HEK293 (cell line): ENCODE measurements around the gene MIEF2.

ENCODE experiments used
- EGR2 ChIP-seq: fragments of 450-650 bp; formaldehyde crosslinking; IDR thresholded peaks from 2 replicates; pipeline ENCODE4 v1.5.1; 2016; ENCODE audit warnings: low read depth, missing biosample characterization, missing genetic modification characterization
- GLIS1 ChIP-seq: fragments of 450-650 bp; formaldehyde crosslinking; IDR thresholded peaks from 2 replicates; pipeline ENCODE4 v1.5.1; 2016; ENCODE audit warnings: missing biosample characterization, missing genetic modification characterization
- GLIS2 ChIP-seq: fragments of 450-650 bp; formaldehyde crosslinking; IDR thresholded peaks from 2 replicates; pipeline ENCODE4 v1.5.1; 2016; ENCODE audit warnings: missing biosample characterization, missing genetic modification characterization
- OVOL3 ChIP-seq: fragments of 450-650 bp; formaldehyde crosslinking; IDR thresholded peaks from 2 replicates; pipeline ENCODE4 v1.5.1; 2016; ENCODE audit warnings: missing biosample characterization, missing genetic modification characterization
- PRDM2 ChIP-seq: fragments of 450-650 bp; formaldehyde crosslinking; IDR thresholded peaks from 2 replicates; pipeline ENCODE4 v1.5.1; 2016; ENCODE audit warnings: missing biosample characterization, missing genetic modification characterization, borderline replicate concordance
- REPIN1 ChIP-seq: fragments of 450-650 bp; formaldehyde crosslinking; IDR thresholded peaks from 2 replicates; pipeline ENCODE4 v1.5.1; 2017; ENCODE audit warnings: missing biosample characterization, missing genetic modification characterization, low read depth
- SETDB1 ChIP-seq: IDR thresholded peaks from one replicate; pipeline ENCODE4 v1.6.1; 2017; ENCODE audit warnings: mild to moderate bottlenecking, low read length, moderate library complexity, mixed read lengths; ENCODE audit not compliant: insufficient read length
- SP7 ChIP-seq: fragments of 450-650 bp; formaldehyde crosslinking; IDR thresholded peaks from 2 replicates; pipeline ENCODE4 v1.5.1; 2016; ENCODE audit warnings: missing biosample characterization, missing genetic modification characterization
- TRIM28 ChIP-seq: IDR thresholded peaks from 2 replicates; pipeline ENCODE4 v1.6.1; 2011; ENCODE audit warnings: low read length, control low read depth, borderline replicate concordance
- YY1 ChIP-seq: fragments of 450-650 bp; formaldehyde crosslinking; IDR thresholded peaks from 2 replicates; pipeline ENCODE4 v1.5.1; 2018; ENCODE audit warnings: missing biosample characterization, missing genetic modification characterization
- ZFHX2 ChIP-seq: fragments of 450-650 bp; formaldehyde crosslinking; conservative IDR thresholded peaks from 2 replicates; pipeline ENCODE4 v1.5.1; 2016; ENCODE audit warnings: missing biosample characterization, missing genetic modification characterization
- ZFP3 ChIP-seq: fragments of 450-650 bp; formaldehyde crosslinking; IDR thresholded peaks from 2 replicates; pipeline ENCODE4 v1.5.1; 2016; ENCODE audit warnings: low read depth, missing biosample characterization, missing genetic modification characterization
- ZNF26 ChIP-seq: fragments of 450-650 bp; formaldehyde crosslinking; IDR thresholded peaks from 2 replicates; pipeline ENCODE4 v1.5.1; 2016; ENCODE audit warnings: missing biosample characterization, missing genetic modification characterization
- ZNF416 ChIP-seq: fragments of 450-650 bp; formaldehyde crosslinking; IDR thresholded peaks from 2 replicates; pipeline ENCODE4 v1.5.1; 2016; ENCODE audit warnings: missing biosample characterization, missing genetic modification characterization
- ZNF488 ChIP-seq: fragments of 450-650 bp; formaldehyde crosslinking; IDR thresholded peaks from 2 replicates; pipeline ENCODE4 v1.5.1; 2016; ENCODE audit warnings: missing biosample characterization, missing genetic modification characterization
- ZNF501 ChIP-seq: fragments of 450-650 bp; formaldehyde crosslinking; IDR thresholded peaks from 2 replicates; pipeline ENCODE4 v1.5.1; 2016; ENCODE audit warnings: missing biosample characterization, missing genetic modification characterization
- ZNF514 ChIP-seq: fragments of 450-650 bp; formaldehyde crosslinking; IDR thresholded peaks from 2 replicates; pipeline ENCODE4 v1.5.1; 2016; ENCODE audit warnings: missing biosample characterization, missing genetic modification characterization
- ZNF530 ChIP-seq: fragments of 450-650 bp; formaldehyde crosslinking; IDR thresholded peaks from 2 replicates; pipeline ENCODE4 v1.5.1; 2016; ENCODE audit warnings: low read depth, missing biosample characterization, missing genetic modification characterization
- ZNF544 ChIP-seq: fragments of 450-650 bp; formaldehyde crosslinking; IDR thresholded peaks from 2 replicates; pipeline ENCODE4 v1.5.0; 2017; ENCODE audit warnings: missing biosample characterization, missing genetic modification characterization
- ZNF654 ChIP-seq: fragments of 450-650 bp; formaldehyde crosslinking; IDR thresholded peaks from 2 replicates; pipeline ENCODE4 v1.5.1; 2016; ENCODE audit warnings: low read depth, missing biosample characterization, missing genetic modification characterization
- ZNF785 ChIP-seq: fragments of 450-650 bp; formaldehyde crosslinking; IDR thresholded peaks from 2 replicates; pipeline ENCODE4 v1.5.1; 2016; ENCODE audit warnings: missing biosample characterization, missing genetic modification characterization
- ZSCAN30 ChIP-seq: fragments of 450-650 bp; IDR thresholded peaks from 2 replicates; pipeline ENCODE4 v1.5.1; 2018; ENCODE audit warnings: missing biosample characterization, mild to moderate bottlenecking, missing genetic modification characterization, moderate library complexity
- TF ChIP-seq, protein P1 (sequence below): fragments of 450-650 bp; formaldehyde crosslinking; conservative IDR thresholded peaks from 2 replicates; pipeline ENCODE4 v1.5.1; 2016; ENCODE audit warnings: low read depth, missing biosample characterization, missing genetic modification characterization
- TF ChIP-seq, protein P2 (sequence below): fragments of 450-650 bp; formaldehyde crosslinking; IDR thresholded peaks from 2 replicates; pipeline ENCODE4 v1.5.1; 2017; ENCODE audit warnings: missing biosample characterization, missing genetic modification characterization
- TF ChIP-seq, protein P3 (sequence below): fragments of 450-650 bp; formaldehyde crosslinking; IDR thresholded peaks from 2 replicates; pipeline ENCODE4 v1.5.1; 2017; ENCODE audit warnings: missing biosample characterization, missing genetic modification characterization

MIEF2 gene

DNA sequence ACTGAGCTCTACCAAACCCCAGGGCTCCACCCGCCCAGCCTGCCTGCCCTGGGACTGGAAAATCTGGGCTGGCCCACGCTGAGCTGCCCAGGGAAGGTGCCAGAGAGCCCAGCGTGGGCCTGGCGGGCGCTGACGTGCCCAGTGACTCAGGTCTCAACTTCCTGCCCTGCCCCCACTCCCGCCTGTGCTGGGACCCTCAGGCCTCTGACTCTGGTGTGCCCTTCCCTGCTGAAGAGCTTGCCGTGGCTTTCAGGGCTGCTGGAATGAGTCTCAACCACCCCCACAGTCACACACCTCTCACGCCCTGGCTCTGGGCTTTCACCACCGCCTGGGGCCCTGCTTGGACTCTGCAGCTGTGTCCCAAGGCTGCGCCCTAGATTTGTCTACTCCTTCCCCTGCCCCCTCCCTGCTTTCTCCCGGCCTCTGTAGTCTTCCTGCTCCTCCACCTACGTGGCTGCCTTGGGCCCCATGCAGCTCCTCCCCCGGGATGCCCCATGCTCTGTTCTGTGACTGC is 24.7 kb upstream of the MIEF2 start (continued):
- TF ChIP-seq, protein P1, sequence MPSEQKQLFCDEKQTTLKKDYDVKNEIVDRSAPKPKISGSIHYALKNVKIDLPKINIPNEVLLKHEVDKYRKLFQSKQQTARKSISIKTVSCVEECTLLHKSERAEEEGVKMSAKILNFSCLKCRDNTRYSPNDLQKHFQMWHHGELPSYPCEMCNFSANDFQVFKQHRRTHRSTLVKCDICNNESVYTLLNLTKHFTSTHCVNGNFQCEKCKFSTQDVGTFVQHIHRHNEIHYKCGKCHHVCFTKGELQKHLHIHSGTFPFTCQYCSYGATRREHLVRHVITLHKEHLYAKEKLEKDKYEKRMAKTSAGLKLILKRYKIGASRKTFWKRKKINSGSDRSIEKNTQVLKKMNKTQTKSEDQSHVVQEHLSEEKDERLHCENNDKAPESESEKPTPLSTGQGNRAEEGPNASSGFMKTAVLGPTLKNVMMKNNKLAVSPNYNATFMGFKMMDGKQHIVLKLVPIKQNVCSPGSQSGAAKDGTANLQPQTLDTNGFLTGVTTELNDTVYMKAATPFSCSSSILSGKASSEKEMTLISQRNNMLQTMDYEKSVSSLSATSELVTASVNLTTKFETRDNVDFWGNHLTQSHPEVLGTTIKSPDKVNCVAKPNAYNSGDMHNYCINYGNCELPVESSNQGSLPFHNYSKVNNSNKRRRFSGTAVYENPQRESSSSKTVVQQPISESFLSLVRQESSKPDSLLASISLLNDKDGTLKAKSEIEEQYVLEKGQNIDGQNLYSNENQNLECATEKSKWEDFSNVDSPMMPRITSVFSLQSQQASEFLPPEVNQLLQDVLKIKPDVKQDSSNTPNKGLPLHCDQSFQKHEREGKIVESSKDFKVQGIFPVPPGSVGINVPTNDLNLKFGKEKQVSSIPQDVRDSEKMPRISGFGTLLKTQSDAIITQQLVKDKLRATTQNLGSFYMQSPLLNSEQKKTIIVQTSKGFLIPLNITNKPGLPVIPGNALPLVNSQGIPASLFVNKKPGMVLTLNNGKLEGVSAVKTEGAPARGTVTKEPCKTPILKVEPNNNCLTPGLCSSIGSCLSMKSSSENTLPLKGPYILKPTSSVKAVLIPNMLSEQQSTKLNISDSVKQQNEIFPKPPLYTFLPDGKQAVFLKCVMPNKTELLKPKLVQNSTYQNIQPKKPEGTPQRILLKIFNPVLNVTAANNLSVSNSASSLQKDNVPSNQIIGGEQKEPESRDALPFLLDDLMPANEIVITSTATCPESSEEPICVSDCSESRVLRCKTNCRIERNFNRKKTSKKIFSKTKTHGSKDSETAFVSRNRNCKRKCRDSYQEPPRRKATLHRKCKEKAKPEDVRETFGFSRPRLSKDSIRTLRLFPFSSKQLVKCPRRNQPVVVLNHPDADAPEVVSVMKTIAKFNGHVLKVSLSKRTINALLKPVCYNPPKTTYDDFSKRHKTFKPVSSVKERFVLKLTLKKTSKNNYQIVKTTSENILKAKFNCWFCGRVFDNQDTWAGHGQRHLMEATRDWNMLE (tag by site-specific recombination) = no peak
- TF ChIP-seq, protein P2, sequence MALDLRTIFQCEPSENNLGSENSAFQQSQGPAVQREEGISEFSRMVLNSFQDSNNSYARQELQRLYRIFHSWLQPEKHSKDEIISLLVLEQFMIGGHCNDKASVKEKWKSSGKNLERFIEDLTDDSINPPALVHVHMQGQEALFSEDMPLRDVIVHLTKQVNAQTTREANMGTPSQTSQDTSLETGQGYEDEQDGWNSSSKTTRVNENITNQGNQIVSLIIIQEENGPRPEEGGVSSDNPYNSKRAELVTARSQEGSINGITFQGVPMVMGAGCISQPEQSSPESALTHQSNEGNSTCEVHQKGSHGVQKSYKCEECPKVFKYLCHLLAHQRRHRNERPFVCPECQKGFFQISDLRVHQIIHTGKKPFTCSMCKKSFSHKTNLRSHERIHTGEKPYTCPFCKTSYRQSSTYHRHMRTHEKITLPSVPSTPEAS (tag by site-specific recombination) = no peak
- TF ChIP-seq EGR2 (tag by site-specific recombination) (peak; percentile 72), ZNF514 (tag by site-specific recombination) (no peak), TRIM28 (no peak), ZNF488 (tag by site-specific recombination) (no peak), ZNF416 (no peak), YY1 (tag by site-specific recombination) (no peak), ZNF654 (tag by site-specific recombination) (no peak), ZNF26 (tag by site-specific recombination) (no peak), ZNF544 (tag by site-specific recombination) (no peak), REPIN1 (no peak), SETDB1 (no peak), ZSCAN30 (no peak), GLIS1 (0 out of 2 replicates have a peak, but pooled peaks have one; percentile 33), ZNF530 (tag by site-specific recombination) (no peak), ZNF785 (tag by site-specific recombination) (no peak), GLIS2 (tag by site-specific recombination) (0 out of 2 replicates have a peak, but pooled peaks have one; percentile 33), OVOL3 (tag by site-specific recombination) (no peak), SP7 (tag by site-specific recombination) (no peak), ZFHX2 (tag by site-specific recombination) (peak; percentile 82), ZNF501 (no peak), ZFP3 (tag by site-specific recombination) (no peak), PRDM2 (no peak)
- TF ChIP-seq, protein P3, sequence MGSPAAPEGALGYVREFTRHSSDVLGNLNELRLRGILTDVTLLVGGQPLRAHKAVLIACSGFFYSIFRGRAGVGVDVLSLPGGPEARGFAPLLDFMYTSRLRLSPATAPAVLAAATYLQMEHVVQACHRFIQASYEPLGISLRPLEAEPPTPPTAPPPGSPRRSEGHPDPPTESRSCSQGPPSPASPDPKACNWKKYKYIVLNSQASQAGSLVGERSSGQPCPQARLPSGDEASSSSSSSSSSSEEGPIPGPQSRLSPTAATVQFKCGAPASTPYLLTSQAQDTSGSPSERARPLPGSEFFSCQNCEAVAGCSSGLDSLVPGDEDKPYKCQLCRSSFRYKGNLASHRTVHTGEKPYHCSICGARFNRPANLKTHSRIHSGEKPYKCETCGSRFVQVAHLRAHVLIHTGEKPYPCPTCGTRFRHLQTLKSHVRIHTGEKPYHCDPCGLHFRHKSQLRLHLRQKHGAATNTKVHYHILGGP (tag by site-specific recombination) = no peak
